ENCODE measurements around the gene RB1.
"Not testable (repeated sequence)": the region's sequence is repeated elsewhere in the genome, so short reads cannot be mapped to it uniquely, and the experiment has no call there.

Gene RB1

DNA sequence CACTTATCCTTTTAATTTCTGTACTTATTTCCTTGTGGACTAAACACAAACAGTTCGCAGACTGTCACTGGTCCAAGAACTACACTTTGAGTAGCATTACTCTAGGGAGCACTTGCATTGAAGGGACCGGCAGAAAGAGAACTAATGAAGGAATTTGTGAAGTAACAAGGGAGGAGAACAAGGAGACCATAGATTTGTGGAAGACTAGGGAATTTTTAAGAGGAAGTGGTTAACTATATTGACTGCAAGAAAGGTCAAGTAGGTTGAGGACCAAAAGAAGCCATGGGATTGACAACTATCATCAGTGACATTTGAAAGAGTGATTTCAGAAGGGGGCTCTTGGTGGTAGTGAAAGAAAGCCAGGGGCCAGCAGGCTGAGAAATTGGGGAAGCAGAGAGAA lies 4.0 kb upstream of the RB1 start:
- DNase-seq: no peak

DNA sequence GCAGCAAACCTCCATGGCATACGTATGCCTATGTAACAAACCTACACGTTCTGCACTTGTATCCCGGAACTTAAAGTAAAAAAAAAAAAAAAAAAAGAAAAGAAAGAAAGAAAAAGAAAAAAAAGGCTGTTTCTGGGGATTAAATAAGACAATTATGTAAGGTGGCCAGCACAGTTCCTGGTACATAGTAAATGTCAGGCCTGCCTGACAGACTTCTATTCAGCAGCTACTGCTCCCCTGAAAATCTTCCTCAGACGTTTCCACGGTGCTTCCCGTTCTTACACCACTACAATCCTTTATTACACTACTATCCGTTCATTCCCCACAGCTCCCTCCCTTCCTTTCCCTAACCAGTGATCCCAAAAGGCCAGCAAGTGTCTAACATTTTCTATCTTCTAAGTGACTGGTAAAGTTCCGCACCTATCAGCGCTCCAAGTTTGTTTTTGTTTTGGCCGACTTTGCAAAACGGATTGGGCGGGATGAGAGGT lies 636 bp upstream of the RB1 start:
- DNase-seq: peak; percentile 38

- DNase-seq: no peak
Measured at GRCh38 chr13:48304143-48304876, 759 bp downstream of the RB1 start.

DNA sequence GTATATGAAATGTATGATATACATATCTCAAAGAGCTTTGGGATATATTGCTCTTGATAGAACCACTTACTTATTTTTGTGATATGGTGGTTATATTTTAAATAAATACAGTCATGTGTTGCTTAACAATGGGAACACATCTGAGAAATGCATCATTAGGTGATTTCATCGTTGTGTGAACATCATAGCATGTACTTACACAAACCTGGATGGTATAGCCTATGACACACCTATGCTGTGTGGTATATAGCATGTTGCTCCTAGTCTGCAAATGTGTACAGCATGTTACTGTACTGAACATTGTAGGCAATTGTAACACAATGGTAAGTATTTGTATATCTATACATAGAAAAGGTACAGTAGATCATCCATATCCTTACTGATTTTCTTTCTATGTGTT lies 7.7 kb downstream of the RB1 start:
- no peak for DNase-seq

- DNase-seq: no peak
Measured at GRCh38 chr13:48315969-48316650, 12.6 kb downstream of the RB1 start.

DNA sequence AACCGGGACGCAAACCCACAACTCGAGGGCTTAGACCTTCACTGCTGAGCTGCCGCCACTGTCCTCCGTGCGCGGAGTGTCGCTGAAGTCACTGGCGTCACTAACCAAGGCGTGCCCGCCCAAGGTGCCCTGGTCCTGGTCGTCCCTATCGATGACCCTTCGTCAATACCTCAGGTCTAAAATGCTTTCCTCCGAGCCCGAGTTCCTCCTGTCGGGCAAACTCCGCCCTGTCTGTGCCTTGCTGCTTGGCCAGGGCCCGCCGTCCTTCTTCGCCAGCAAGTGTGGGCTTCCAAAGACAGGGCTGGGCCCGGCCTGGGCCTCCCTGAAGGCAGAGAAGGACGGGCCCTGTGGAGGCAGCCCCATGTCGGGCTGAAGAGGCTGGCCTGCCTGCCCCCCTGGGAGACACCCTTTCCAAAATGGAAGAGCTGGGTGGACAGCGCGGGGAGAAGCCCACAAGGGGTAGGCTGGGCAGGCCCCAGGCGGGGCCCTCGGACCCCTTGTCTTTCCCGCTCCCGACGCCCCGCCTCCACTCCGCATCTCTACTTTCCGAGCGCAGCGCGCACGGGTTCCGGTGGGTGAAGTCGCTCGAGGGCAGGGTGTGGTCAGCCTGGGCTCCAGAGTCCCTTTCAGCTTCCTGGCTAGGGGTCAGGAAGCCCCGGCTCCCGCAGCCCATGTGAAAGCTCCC lies 13.4 kb downstream of the RB1 start:
- DNase-seq: no peak

- DNase-seq: no peak
Measured at GRCh38 chr13:48317511-48318376, 14.2 kb downstream of the RB1 start.

- no peak for DNase-seq
Measured at GRCh38 chr13:48318377-48318811, 14.8 kb downstream of the RB1 start.

DNA sequence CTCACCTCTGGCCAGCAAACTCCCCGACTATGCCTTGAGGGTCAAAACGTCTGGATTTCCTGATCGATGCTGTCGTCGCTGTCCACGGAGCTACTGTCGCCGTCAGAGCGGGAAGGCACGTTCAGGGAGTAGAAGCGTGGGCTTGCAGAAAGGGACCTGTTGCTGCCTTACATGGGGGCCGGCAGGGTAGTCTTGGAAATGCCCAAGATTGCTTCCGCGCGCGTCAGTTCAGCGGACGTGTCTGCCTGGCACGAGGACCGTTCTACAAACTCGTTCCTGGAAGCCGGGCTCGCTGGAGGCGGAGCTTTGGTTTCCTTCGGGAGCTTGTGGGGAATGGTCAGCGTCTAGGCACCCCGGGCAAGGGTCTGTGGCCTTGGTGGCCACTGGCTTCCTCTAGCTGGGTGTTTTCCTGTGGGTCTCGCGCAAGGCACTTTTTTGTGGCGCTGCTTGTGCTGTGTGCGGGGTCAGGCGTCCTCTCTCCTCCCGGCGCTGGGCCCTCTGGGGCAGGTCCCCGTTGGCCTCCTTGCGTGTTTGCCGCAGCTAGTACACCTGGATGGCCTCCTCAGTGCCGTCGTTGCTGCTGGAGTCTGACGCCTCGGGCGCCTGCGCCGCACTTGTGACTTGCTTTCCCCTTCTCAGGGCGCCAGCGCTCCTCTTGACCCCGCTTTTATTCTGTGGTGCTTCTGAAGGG lies 15.4 kb downstream of the RB1 start:
- no peak for DNase-seq

GRCh38 chr13:48319531-48320398 lies 16.2 kb downstream of the RB1 start:
- DNase-seq: no peak

- no peak for DNase-seq
Measured at GRCh38 chr13:48320399-48320790, 16.8 kb downstream of the RB1 start.

DNA sequence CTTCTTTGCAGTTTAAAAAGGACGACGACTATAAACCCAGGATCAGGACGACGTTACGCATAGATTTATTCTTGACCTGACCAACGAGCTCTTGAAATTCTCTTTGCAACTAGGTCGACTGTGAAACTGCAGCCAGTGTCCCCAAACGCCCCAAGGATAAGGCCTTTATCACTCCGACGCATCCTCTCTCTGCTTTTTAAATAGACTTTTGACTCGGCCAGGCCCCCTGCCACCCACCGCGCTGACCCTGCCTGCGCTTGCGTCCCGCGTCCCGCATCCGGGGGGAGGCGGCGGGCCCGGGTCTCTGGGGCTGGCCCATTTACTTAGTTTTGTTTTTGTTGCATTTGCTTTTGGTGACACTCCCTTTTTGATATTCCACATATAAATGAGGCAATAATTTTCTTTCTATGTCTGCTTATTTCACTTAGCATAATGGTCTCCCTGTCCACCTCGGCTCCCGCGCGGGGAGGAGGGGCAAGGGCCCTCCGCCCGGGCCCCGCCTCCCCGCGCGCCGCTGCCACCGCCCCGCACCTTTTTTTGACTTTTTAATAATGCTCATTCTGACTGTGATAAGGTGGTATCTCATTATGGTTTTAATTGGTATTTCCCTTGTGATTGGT lies 17.4 kb downstream of the RB1 start:
- DNase-seq: no peak

DNA sequence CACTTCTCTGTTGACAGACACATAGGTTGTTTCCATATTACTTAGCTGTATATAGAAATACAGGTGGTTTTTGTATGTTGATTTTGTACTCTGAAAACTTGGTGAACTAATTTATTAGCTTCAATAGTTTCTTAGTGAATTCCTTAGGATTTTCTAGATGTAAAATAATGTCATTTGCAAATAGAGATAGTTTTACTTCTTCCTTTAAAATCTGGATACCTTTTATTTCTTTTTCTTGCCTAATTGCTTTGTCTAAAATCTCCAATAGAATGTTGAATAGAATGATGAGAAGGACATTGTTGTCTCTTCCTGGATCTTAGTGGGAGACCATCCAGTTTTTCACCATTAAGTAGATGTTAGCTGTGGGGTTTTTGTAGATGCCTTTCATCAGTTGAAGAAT lies 18.7 kb downstream of the RB1 start:
- no peak for DNase-seq

- no peak for DNase-seq
Measured at GRCh38 chr13:48333976-48334375, 30.4 kb downstream of the RB1 start.

DNA sequence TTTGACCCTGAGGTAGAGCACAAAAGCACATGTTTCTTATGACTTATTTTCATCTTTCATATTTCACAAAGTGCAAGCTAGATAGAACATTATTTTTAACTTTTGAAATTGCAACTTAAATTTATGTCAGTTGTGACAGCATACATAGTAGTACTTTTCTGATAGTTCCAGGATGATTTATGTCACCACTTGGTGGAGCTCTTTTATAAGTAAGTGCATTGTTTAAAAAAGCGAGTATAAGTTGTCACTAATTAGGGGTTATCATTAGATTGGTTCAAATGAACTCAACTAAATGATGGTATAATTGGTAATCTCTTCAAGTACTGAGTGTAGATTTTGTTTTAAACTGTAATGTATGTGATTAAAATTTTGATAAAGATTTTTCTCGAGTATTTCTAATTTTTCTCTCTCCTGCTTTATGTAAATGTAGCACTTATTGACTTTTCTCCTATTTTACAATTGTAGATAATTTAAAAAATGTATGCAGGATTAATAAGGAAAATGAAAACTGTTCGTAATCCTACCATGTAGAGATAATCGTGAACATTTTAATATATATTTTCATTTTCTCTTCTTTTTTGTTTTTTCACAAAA lies 31.1 kb downstream of the RB1 start:
- DNase-seq: peak; percentile 7

DNA sequence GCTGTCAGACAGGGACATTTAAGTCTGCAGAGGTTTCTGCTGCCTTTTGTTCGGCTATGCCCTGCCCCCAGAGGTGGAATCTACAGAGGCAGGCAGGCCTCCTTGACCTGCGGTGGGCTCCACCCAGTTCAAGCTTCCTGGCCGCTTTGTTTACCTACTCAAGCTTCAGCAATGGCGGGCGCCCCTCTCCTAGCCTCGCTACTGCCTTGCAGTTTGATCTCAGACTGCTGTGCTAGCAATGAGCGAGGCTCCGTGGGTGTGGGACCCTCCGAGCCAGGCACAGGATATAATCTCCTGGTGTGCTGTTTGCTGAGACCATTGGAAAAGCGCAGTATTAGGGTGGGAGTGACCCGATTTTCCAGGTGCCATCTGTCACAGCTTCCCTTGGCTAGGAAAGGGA lies 35.6 kb downstream of the RB1 start:
- DNase-seq: not testable (repeated sequence)

GRCh38 chr13:48344264-48344663 lies 40.7 kb downstream of the RB1 start:
- no peak for DNase-seq

DNA sequence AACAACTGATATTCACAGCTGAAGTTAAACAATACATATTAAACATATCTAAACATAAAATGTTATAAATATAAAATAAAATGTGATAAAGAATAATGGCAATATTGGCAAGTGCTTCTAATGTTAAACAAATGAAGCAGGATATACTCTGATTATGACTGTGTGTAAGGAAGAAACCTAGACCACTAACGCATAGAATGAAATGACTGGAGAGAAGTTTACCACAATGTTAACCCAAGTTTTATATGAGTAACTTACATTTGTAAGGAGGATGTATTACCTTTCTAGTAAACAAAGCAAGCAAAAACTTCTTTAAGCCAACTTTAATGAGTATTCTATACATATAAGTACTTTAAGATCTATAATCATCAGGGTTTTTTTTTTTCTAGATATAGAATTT lies 43.0 kb downstream of the RB1 start:
- DNase-seq: no peak

- no peak for DNase-seq
Measured at GRCh38 chr13:48349525-48349924, 46.0 kb downstream of the RB1 start.

DNA sequence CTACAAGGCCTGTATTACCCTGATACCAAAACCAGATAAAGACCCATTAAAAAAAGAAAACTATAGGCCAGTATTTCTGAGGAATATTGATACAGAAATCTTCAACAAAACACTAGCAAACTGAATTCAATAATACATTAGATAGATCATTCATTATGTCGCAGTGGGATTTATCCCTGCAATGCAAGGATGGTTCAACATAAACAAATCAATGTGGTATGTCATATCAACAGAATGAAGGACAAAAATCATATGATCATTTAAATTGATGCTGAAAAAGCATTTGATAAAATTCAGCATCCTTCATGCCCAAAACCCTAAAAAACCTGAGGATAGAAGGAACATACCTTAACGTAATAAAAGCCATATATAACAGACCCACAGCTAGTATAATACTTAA lies 50.0 kb downstream of the RB1 start:
- no peak for DNase-seq
